GM21737 (cell line): ENCODE measurements around the gene COMTD1.
"Not testable (repeated sequence)": the region's sequence is repeated elsewhere in the genome, so short reads cannot be mapped to it uniquely, and the experiment has no call there.

Source experiments
- ATAC-seq: cut with Tn5 transposase; IDR thresholded peaks from one replicate; pipeline ENCODE4 v1.9.1; 2021; ENCODE audit warnings: mild to moderate bottlenecking, moderate library complexity; ENCODE audit not compliant: unreplicated experiment

The COMTD1 gene

GRCh38 chr10:75223507-75223906 lies 12.2 kb downstream of the COMTD1 start:
- no peak for ATAC-seq

- not testable (repeated sequence) for ATAC-seq
Observed at GRCh38 chr10:75221492-75221891, 14.3 kb downstream of the COMTD1 start.

- no peak for ATAC-seq
Observed at GRCh38 chr10:75220274-75220673, 15.5 kb downstream of the COMTD1 start.

- ATAC-seq: no peak
Observed at GRCh38 chr10:75212343-75212742, 23.4 kb downstream of the COMTD1 start.

- no peak for ATAC-seq
Observed at GRCh38 chr10:75211007-75211691, 24.6 kb downstream of the COMTD1 start.

GRCh38 chr10:75210282-75211006 lies 25.3 kb downstream of the COMTD1 start, which contains the start of gene VDAC2:
VDAC2 (plus strand) TSS chr10:75210796; CDS start chr10:75211159, 363 bp downstream.
- ATAC-seq: peak; percentile 90

- peak; percentile 42 for ATAC-seq
Observed at GRCh38 chr10:75209921-75210281, 25.9 kb downstream of the COMTD1 start.

- ATAC-seq: no peak
Observed at GRCh38 chr10:75209086-75209920, 26.5 kb downstream of the COMTD1 start.

GRCh38 chr10:75208181-75208580 lies 27.6 kb downstream of the COMTD1 start:
- ATAC-seq: no peak

- ATAC-seq: no peak
Observed at GRCh38 chr10:75207857-75208144, 28.0 kb downstream of the COMTD1 start.

- no peak for ATAC-seq
Observed at GRCh38 chr10:75207079-75207856, 28.5 kb downstream of the COMTD1 start.

GRCh38 chr10:75206638-75207037 lies 29.1 kb downstream of the COMTD1 start:
- ATAC-seq: not testable (repeated sequence)

GRCh38 chr10:75205908-75206307 lies 29.8 kb downstream of the COMTD1 start:
- no peak for ATAC-seq

- ATAC-seq: no peak
Observed at GRCh38 chr10:75203724-75204123, 32.0 kb downstream of the COMTD1 start.

- not testable (repeated sequence) for ATAC-seq
Observed at GRCh38 chr10:75203046-75203620, 32.6 kb downstream of the COMTD1 start.

- no peak for ATAC-seq
Observed at GRCh38 chr10:75202321-75203045, 33.3 kb downstream of the COMTD1 start.

- no peak for ATAC-seq
Observed at GRCh38 chr10:75201793-75202307, 33.9 kb downstream of the COMTD1 start.

GRCh38 chr10:75199949-75200348 lies 35.8 kb downstream of the COMTD1 start:
- not testable (repeated sequence) for ATAC-seq

- no peak for ATAC-seq
Observed at GRCh38 chr10:75197906-75198305, 37.9 kb downstream of the COMTD1 start.

- no peak for ATAC-seq
Observed at GRCh38 chr10:75197066-75197465, 38.7 kb downstream of the COMTD1 start.
